Amniotic epithelial cell (primary cell): Measurements from ENCODE around the gene OR52K2.
"Not testable (repeated sequence)": the region's sequence is repeated elsewhere in the genome, so short reads cannot be mapped to it uniquely, and the experiment has no call there.

Experiments used
- DNase-seq: peaks from one replicate; pipeline ENCODE4 v3.0.0-alpha.2; 2010; ENCODE audit warnings: low read depth

Gene OR52K2

GRCh38 chr11:4448995-4449394 is at the start of gene OR52K2:
TSS of gene OR52K2 (plus strand) at chr11:4449295. CDS start at chr11:4449340, 45 bp downstream.
- no peak for DNase-seq

GRCh38 chr11:4406206-4406605 is 42.9 kb upstream of the OR52K2 start:
- not testable (repeated sequence) for DNase-seq

GRCh38 chr11:4416306-4416705 is 32.8 kb upstream of the OR52K2 start:
- DNase-seq, result no peak

- DNase-seq, result no peak
These were observed 32.3 kb upstream of the OR52K2 start for GRCh38 chr11:4416816-4417215.

- DNase-seq, result no peak
These were observed 30.7 kb upstream of the OR52K2 start for GRCh38 chr11:4418403-4418802.

- no peak for DNase-seq
These were observed 19.0 kb upstream of the OR52K2 start for GRCh38 chr11:4430051-4430450.

GRCh38 chr11:4433856-4434255 is 15.2 kb upstream of the OR52K2 start:
- DNase-seq, result no peak

GRCh38 chr11:4436411-4436810 is 12.7 kb upstream of the OR52K2 start:
- DNase-seq, result no peak

- DNase-seq, result no peak
These were observed 7.6 kb upstream of the OR52K2 start for GRCh38 chr11:4441515-4441914.

- no peak for DNase-seq
These were observed 5.7 kb upstream of the OR52K2 start for GRCh38 chr11:4443232-4443891.

- DNase-seq, result no peak
These were observed 4.0 kb downstream of the OR52K2 start for GRCh38 chr11:4453118-4453517.

GRCh38 chr11:4454021-4454420 is 4.9 kb downstream of the OR52K2 start:
- DNase-seq, result no peak

GRCh38 chr11:4455419-4455818 is 6.3 kb downstream of the OR52K2 start:
- DNase-seq, result no peak

- no peak for DNase-seq
These were observed 10.4 kb downstream of the OR52K2 start for GRCh38 chr11:4459500-4459899.

GRCh38 chr11:4460151-4460550 is 11.1 kb downstream of the OR52K2 start:
- DNase-seq, result no peak

- no peak for DNase-seq
These were observed 15.4 kb downstream of the OR52K2 start for GRCh38 chr11:4464216-4465159.

- DNase-seq, result no peak
These were observed 16.3 kb downstream of the OR52K2 start for GRCh38 chr11:4465407-4465806.

GRCh38 chr11:4466131-4466870 is 17.2 kb downstream of the OR52K2 start:
- no peak for DNase-seq

- no peak for DNase-seq
These were observed 17.9 kb downstream of the OR52K2 start for GRCh38 chr11:4466871-4467442.

GRCh38 chr11:4467811-4468606 is 18.9 kb downstream of the OR52K2 start:
- DNase-seq, result no peak

GRCh38 chr11:4479644-4480043 is 30.5 kb downstream of the OR52K2 start:
- no peak for DNase-seq
